Liver (tissue), 9 donors: ENCODE results near the gene FH. TPM values are rescaled to one million over a fixed set of nuclear protein-coding genes. Genes with fewer than 3 reads are reported as not detected.

ENCODE experiments used
- DNase-seq: peaks from one replicate; pipeline ENCODE4 v3.0.0-alpha.2; 2017; ENCODE audit warnings: low spot score
- H3K27ac ChIP-seq, 2 donors: one replicate each; pipeline ENCODE4 v1.7.0; 2013; ENCODE audit warnings: inconsistent platforms in 2 of 2, low read length in 2 of 2, control low read depth in 1 of 2, low read depth in 1 of 2, mild to moderate bottlenecking in 1 of 2
- H3K27me3 ChIP-seq, 4 donors: one replicate each; pipeline versions ENCODE4 v1.6.1 to v1.7.0; 2013; ENCODE audit warnings: low read length in 3 of 4, inconsistent platforms in 1 of 4, mild to moderate bottlenecking in 1 of 4, moderate library complexity in 1 of 4; ENCODE audit not compliant: control insufficient read depth in 4 of 4, insufficient read depth in 4 of 4
- H3K36me3 ChIP-seq, 4 donors: one replicate each; pipeline versions ENCODE4 v1.6.1 to v1.7.0; 2013; ENCODE audit warnings: low read length in 3 of 4, mild to moderate bottlenecking in 3 of 4, low read depth in 1 of 4, moderate library complexity in 1 of 4; ENCODE audit not compliant: control insufficient read depth in 4 of 4, insufficient read depth in 3 of 4
- H3K4me1 ChIP-seq, 4 donors: one replicate each; pipeline versions ENCODE4 v1.6.1 to v1.7.0; 2013; ENCODE audit warnings: low read length in 3 of 4, mild to moderate bottlenecking in 3 of 4, moderate library complexity in 1 of 4; ENCODE audit not compliant: control insufficient read depth in 4 of 4, insufficient read depth in 4 of 4
- H3K4me3 ChIP-seq, 3 donors: one replicate each; pipeline versions ENCODE4 v1.6.1 to v1.7.0; 2013; ENCODE audit warnings: low read length in 3 of 3, control low read depth in 1 of 3, low read depth in 1 of 3, mild to moderate bottlenecking in 1 of 3
- H3K9ac ChIP-seq, 2 donors: one replicate each; pipeline ENCODE4 v1.7.0; 2013; ENCODE audit warnings: low read length in 2 of 2, mild to moderate bottlenecking in 2 of 2, moderate library complexity in 2 of 2, control low read depth in 1 of 2, low read depth in 1 of 2
- H3K9me3 ChIP-seq, 4 donors: one replicate each; pipeline versions ENCODE4 v1.6.1 to v1.7.0; 2013; ENCODE audit warnings: low read length in 3 of 4; ENCODE audit not compliant: control insufficient read depth in 4 of 4
- ATF3 ChIP-seq: IDR thresholded peaks from 2 replicates; pipeline ENCODE4 v1.6.1; 2016; ENCODE audit warnings: antibody characterized with exemption
- CTCF ChIP-seq: fragments of 150-350 bp; IDR thresholded peaks from 2 replicates; pipeline ENCODE4 v1.5.1; 2017; ENCODE audit warnings: improper control_type of control experiment, low read depth, low read length; ENCODE audit not compliant: missing input control
- EGR1 ChIP-seq, 2 donors: IDR thresholded peaks; 2 replicates each; pipeline ENCODE4 v1.6.1; 2016 to 2018; ENCODE audit warnings: antibody characterized with exemption in 2 of 2, low read depth in 2 of 2
- FOXA1 ChIP-seq: IDR thresholded peaks from 2 replicates; pipeline ENCODE4 v1.6.1; 2016; ENCODE audit warnings: antibody characterized with exemption
- GABPA ChIP-seq, 2 donors: IDR thresholded peaks in 1 of 2; conservative IDR thresholded peaks in 1 of 2; 2 replicates each; pipeline ENCODE4 v1.6.1; 2016; ENCODE audit warnings: antibody characterized with exemption in 2 of 2, mild to moderate bottlenecking in 1 of 2, moderate library complexity in 1 of 2
- HNF4A ChIP-seq, 2 donors: conservative IDR thresholded peaks; 2 replicates each; pipeline ENCODE4 v1.6.1; 2016; ENCODE audit warnings: antibody characterized with exemption in 2 of 2, mild to moderate bottlenecking in 2 of 2
- HNF4G ChIP-seq: IDR thresholded peaks from 2 replicates; pipeline ENCODE4 v1.6.1; 2016; ENCODE audit warnings: antibody characterized with exemption
- JUND ChIP-seq, 2 donors: IDR thresholded peaks; 2 replicates each; pipeline ENCODE4 v1.6.1; 2016; ENCODE audit warnings: antibody characterized with exemption in 2 of 2
- NR2F2 ChIP-seq: IDR thresholded peaks from 2 replicates; pipeline ENCODE4 v1.6.1; 2016; ENCODE audit warnings: antibody characterized with exemption
- RXRA ChIP-seq, 2 donors: IDR thresholded peaks; 2 replicates each; pipeline ENCODE4 v1.6.1; 2017 to 2018; ENCODE audit warnings: antibody characterized with exemption in 2 of 2, mild to moderate bottlenecking in 1 of 2
- TAF1 ChIP-seq: conservative IDR thresholded peaks from 2 replicates; pipeline ENCODE4 v1.6.1; 2016; ENCODE audit warnings: antibody characterized with exemption, mild to moderate bottlenecking
- WGBS: extraction: QIAGEN DNeasy Blood & Tissue Kit; methylation state at CpG from one replicate; pipeline ENCODE4 v1.1.7; 2013; 5-methylcytosine and 5-hydroxymethylcytosine counted together
- polyA plus RNA-seq, 2 donors: library from polyadenylated mRNA; stranded (reverse) in 1 of 2; unstranded in 1 of 2; fragments of 200-250 nt in 1 of 2; fragments of >200 nt in 1 of 2; fragmentation: Nextera tagmentation in 1 of 2; extraction: Ambion mirVana in 1 of 2; gene quantifications; one replicate each; pipeline versions ENCODE4 v1.2.1 to v1.2.3, GENCODE V29; 2013 to 2015
- total RNA-seq, 2 donors: library from RNA; depleted of rRNA; stranded (reverse); fragments of >200 nt; gene quantifications; one replicate each; pipeline ENCODE4 v1.2.3, GENCODE V29; 2014
- TF ChIP-seq, protein P1 (sequence below): IDR thresholded peaks from 2 replicates; pipeline ENCODE4 v1.6.1; 2016; ENCODE audit warnings: antibody characterized with exemption
- TF ChIP-seq, protein P2 (sequence below): IDR thresholded peaks from 2 replicates; pipeline ENCODE4 v1.6.1; 2016; ENCODE audit warnings: antibody characterized with exemption, mild to moderate bottlenecking
- TF ChIP-seq, protein P3 (sequence below): IDR thresholded peaks from 2 replicates; pipeline ENCODE4 v1.6.1; 2016; ENCODE audit warnings: antibody characterized with exemption
- donor health status: healthy.
- donor health status: healthy.
- donor health status: healthy.
- donor health status: healthy.
- donor health status: healthy.

FH gene
- total and polyA plus RNA-seq, 4 donors: 68.3 to 145 (median 120) TPM

DNA sequence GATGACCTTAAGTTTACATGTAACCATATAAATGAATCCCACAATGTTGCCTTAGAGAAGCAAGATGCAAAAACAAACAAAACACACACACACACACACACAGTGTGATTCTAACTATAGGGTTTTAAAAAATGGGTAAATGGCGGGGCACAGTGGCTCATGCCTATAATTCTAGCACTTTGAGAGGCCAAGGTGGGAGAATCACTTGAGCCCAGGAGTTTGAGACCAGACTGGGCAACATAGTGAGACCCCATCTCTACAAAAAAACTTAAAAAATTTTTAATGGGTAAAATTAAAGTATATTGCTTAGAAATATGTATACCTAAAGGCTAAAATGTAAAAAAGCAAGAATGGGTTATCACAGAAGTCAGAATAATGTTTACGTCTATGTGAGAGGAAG lies 28.5 kb upstream of the FH start:
- 49% methylated on average over 2 of the region's 2 CpGs for WGBS
- Histone ChIP-seq H3K27ac (no peak overlapping the region), H3K36me3 (peaks cover 0 to 25% (median 19%) of the 10 kb centered on the region in 4 donors), H3K4me3 (no peak overlapping the region), H3K9ac (no peak overlapping the region), H3K4me1 (no peaks in the 10 kb centered on the region), H3K9me3 (no peaks in the 10 kb centered on the region), H3K27me3 (no peaks in the 10 kb centered on the region)
- no peak for DNase-seq
- TF ChIP-seq, protein P1, sequence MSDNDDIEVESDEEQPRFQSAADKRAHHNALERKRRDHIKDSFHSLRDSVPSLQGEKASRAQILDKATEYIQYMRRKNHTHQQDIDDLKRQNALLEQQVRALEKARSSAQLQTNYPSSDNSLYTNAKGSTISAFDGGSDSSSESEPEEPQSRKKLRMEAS: no peak
- no peak for TF ChIP-seq RXRA (IDR thresholded peaks at IDR 0.05)
- TF ChIP-seq FOXA1: no peak
- TF ChIP-seq HNF4A (conservative IDR thresholded peaks at IDR 0.05): no peak
- no peak for TF ChIP-seq HNF4G
- TF ChIP-seq TAF1: no peak
- no peak for TF ChIP-seq ATF3
- TF ChIP-seq JUND (IDR thresholded peaks at IDR 0.05): no peak
- TF ChIP-seq GABPA (IDR thresholded peaks at IDR 0.05 in 1 of 2, conservative IDR thresholded peaks at IDR 0.05 in 1 of 2): no peak
- TF ChIP-seq, protein P2, sequence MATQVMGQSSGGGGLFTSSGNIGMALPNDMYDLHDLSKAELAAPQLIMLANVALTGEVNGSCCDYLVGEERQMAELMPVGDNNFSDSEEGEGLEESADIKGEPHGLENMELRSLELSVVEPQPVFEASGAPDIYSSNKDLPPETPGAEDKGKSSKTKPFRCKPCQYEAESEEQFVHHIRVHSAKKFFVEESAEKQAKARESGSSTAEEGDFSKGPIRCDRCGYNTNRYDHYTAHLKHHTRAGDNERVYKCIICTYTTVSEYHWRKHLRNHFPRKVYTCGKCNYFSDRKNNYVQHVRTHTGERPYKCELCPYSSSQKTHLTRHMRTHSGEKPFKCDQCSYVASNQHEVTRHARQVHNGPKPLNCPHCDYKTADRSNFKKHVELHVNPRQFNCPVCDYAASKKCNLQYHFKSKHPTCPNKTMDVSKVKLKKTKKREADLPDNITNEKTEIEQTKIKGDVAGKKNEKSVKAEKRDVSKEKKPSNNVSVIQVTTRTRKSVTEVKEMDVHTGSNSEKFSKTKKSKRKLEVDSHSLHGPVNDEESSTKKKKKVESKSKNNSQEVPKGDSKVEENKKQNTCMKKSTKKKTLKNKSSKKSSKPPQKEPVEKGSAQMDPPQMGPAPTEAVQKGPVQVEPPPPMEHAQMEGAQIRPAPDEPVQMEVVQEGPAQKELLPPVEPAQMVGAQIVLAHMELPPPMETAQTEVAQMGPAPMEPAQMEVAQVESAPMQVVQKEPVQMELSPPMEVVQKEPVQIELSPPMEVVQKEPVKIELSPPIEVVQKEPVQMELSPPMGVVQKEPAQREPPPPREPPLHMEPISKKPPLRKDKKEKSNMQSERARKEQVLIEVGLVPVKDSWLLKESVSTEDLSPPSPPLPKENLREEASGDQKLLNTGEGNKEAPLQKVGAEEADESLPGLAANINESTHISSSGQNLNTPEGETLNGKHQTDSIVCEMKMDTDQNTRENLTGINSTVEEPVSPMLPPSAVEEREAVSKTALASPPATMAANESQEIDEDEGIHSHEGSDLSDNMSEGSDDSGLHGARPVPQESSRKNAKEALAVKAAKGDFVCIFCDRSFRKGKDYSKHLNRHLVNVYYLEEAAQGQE: no peak

DNA sequence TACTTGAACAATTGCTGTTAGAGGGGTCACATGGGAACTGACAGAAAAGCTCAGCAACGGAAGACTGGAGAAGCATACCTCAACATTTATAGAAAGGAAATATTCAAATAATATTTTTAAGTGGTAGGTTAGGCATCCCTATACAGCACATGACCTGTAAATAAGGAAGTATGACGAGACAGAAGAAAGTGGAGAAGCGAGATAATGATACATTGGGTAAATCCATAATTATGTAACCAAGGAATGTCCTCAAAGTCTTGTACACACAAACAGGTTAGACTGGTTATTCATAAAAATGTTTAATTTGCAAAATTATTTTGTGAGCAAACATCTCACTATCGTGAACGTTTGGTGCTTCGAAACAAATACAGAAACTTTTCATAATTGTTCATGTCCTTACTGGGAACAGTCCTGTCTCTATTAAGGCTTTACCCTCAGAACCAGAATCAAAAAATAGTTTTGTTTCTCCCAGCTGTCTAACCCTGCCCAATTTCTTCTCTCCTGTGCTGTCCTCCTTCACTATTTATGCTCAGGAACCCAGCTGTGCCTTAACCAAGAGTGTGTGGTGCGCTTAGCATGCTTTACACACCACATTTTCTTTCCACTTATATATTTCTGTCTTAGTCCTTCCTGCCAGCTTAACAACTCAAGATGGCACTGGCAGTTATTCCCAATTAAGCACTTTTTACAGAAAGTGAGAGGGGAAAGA lies 22.8 kb upstream of the FH start:
- Histone ChIP-seq H3K9ac (no peak overlapping the region), H3K27ac (no peak overlapping the region), H3K27me3 (no peaks in the 10 kb centered on the region), H3K4me3 (no peak overlapping the region), H3K36me3 (peaks cover 0 to 4% (median 3%) of the 10 kb centered on the region in 4 donors), H3K9me3 (no peaks in the 10 kb centered on the region), H3K4me1 (no peaks in the 10 kb centered on the region)
- DNase-seq: no peak
- WGBS: 76% methylated on average over 7 of the region's 7 CpGs
- TF ChIP-seq, protein P3, sequence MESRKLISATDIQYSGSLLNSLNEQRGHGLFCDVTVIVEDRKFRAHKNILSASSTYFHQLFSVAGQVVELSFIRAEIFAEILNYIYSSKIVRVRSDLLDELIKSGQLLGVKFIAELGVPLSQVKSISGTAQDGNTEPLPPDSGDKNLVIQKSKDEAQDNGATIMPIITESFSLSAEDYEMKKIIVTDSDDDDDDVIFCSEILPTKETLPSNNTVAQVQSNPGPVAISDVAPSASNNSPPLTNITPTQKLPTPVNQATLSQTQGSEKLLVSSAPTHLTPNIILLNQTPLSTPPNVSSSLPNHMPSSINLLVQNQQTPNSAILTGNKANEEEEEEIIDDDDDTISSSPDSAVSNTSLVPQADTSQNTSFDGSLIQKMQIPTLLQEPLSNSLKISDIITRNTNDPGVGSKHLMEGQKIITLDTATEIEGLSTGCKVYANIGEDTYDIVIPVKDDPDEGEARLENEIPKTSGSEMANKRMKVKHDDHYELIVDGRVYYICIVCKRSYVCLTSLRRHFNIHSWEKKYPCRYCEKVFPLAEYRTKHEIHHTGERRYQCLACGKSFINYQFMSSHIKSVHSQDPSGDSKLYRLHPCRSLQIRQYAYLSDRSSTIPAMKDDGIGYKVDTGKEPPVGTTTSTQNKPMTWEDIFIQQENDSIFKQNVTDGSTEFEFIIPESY: no peak
- TF ChIP-seq EGR1 (IDR thresholded peaks at IDR 0.05; ENCODE audit: low read depth in 2 of 2): no peak
- TF ChIP-seq NR2F2: no peak
- no peak for TF ChIP-seq HNF4G
- TF ChIP-seq, protein P1: no peak
- TF ChIP-seq FOXA1: no peak
- TF ChIP-seq CTCF: no peak
- no peak for TF ChIP-seq RXRA (IDR thresholded peaks at IDR 0.05)
